GM19025 (cell line): ENCODE data around the gene PPIC.

Source experiments
- ATAC-seq: cut with Tn5 transposase; IDR thresholded peaks from one replicate; pipeline ENCODE4 v1.9.1; 2021; ENCODE audit warnings: mild to moderate bottlenecking, low read depth, moderate library complexity; ENCODE audit not compliant: unreplicated experiment

PPIC gene

DNA sequence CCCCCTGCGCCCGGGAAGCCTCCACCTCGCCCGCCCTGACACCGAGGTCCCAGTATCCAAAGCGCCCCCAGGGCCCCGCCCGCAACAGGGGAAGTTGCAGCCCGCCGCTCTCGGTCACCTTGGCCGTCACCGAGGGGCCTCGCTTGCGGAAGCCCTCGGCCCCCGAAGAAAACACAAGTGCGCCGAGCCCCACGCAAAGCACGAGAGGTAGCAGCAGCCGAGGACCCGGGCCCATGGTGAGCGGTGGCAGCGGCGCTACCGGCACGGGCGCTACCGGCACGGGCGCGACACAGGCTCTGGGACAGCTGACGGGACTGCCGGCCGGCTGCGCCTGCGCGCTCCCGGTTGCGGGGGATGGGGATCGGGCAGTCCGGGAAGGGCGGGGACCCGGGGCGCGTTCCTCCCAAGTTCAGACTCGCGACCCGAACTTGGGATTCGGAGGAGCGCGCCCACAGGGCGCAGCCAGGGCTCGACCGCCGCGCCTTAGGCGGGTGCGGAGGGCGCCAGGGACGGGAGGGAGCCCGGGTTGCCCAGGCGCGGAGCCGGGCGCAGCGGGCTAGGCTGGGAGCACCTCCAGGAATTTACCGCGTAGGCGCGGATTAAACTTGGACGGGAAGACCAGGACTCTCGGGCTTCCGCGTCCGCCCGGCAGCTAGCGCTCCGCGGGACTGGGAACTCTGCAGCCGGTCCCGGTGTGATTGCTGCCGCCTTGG, at the start of gene PPIC:
PPIC (minus strand) TSS at position 335 of the 713 bp plus-strand sequence; CDS start at position 235, 100 bp downstream.
- peak; percentile 66 for ATAC-seq

GRCh38 chr5:123085638-123086286, 49.2 kb upstream of the PPIC start:
- ATAC-seq = no peak

DNA sequence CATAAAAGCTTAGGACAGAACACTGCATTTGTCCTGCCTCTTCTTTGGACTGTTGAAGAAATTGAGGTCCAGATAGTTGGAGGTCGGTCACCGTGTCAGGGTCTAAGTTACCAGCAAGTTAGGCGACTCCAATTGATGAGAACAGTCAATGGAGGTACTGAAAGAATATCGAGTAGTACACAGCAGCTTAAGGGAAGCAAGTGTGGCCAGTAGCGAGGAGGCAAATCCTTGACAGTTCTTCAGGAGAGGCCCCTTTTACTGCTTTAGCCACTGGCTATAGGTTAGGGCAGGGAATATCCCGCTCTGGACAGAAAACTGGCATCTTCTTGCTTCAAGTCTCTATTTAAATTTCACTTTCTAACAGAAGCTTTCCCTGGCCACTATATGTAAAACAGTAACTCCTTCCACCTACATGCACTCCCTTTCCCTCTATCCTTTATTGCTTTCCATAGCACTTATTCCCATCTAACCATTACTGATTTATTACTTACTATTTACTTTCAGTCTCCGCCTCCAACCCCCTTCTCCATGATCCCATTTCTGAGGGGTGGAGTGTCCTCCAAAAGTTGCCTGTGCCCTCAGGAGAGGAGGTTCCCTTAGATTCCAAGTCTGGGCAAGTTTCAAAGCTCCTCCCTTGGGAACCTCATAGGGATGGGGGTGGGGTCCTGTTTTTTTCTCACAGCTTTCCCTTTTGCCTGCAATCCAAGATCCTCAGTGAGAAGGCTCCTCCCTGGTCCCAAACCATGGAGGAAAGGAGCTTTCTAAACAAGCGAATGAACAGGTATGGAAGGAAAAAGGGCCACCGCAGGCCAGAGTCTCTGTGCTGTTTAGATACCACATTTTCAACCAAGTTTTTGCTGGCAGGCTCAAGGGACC, 48.4 kb upstream of the PPIC start:
- no peak for ATAC-seq

- no peak for ATAC-seq
Observed at GRCh38 chr5:123083298-123083697, 46.8 kb upstream of the PPIC start.

- no peak for ATAC-seq
Observed at GRCh38 chr5:123080215-123080614, 43.7 kb upstream of the PPIC start.

GRCh38 chr5:123075521-123076163, 39.1 kb upstream of the PPIC start:
- ATAC-seq = no peak

DNA sequence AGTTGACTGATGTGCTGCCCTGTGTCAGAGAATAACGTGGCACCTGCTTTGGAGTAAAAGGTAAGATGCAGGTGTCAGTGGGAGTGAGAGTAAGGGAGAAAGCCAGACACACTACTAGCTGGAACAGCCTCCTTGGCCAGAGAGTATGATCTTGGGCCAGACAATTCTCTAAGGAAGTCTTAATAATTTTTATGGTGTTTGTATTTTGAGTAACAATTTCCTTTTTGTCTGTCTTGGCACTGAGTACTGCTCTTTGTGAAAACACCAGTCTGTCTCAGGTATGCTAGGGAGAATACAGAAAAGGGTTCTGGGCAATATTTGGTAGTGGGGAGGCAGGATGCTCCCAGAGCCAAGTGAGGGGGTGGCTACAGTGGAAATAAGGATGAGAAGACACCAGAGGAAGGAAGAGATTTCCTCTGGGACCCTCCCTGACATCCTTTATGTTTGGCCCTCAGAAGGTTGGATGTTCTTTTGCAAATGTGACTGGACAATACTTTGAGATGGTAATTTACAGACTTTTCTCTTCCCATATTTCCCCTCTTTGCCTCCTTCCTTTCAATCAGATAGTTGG, 31.9 kb upstream of the PPIC start:
- no peak for ATAC-seq

DNA sequence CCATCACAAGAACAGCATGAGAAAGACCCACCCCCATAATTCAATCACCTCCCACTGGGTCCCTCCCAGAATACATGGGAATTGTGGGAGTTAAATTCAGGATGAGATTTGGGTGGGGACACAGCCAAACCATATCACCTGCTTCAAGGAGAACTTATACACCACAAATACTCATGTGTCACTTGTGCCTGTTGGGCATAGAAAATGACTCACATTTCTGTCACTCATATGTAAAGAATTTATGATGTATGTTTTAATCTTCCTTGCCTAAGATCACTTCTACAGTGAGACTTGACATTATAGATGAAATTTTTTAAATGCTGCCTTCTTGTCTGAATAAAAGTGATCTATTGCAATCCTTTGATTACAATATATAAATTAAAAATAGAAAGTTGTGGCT, 29.5 kb upstream of the PPIC start:
- ATAC-seq = no peak

GRCh38 chr5:123059455-123059854, 22.9 kb upstream of the PPIC start:
- no peak for ATAC-seq

GRCh38 chr5:123051206-123051605, 14.7 kb upstream of the PPIC start:
- no peak for ATAC-seq

- ATAC-seq = no peak
Observed at GRCh38 chr5:123047706-123048105, 11.2 kb upstream of the PPIC start.

DNA sequence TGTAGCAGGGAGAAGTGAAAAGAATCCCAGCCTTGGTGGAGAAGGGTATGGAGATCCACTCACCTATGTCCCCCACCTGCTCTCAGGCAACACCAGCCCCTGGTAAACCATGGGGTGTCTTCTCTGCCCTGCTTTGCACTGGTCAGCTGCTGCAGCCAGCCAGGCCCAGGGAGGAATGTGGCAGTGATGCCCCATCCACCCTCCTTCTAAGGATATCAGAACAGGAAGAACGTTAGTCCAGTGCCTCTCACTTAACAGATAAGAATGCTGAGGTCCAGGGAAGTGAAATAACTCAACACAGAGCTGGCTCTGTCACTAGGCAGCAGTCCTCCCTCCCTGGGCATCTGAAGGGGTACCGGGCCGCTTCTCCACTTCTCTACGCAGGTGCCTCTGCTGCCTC, 9.7 kb upstream of the PPIC start:
- ATAC-seq = no peak

- ATAC-seq = no peak
Observed at GRCh38 chr5:123044926-123045617, 8.5 kb upstream of the PPIC start.

DNA sequence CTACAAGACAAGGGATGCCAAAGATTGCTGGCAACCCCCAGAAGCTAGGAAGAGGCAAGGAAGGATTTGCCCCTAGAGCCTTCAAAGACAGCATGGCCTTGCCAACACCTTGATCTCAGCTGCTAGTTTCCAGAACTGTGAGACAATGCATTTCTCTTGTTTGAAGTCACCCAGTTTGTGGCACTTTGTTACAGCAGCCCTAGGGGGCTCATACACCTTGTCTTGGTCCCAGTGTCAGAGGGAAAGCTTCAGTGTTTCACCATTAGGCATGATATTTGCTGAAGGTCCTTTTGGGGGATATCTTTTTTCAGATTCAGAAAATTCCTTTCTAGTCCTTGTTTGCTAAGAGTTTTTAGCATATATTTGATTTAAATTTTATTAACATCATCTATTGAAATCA, 3.1 kb upstream of the PPIC start:
- no peak for ATAC-seq

DNA sequence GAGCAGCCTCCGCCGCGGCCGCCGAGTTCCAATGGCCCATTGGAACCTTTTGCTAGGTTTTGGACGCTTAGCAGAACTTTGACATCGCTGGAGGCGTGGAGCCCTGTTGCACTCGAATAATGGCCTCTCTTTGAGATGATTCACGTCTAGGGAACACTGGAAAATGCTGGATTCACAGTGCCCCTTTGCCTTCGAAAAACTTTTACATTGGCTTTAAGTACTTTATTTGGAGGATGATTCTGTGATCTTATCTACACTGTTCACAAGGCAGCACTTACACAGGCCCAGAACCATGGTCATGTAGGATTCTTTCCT, 536 bp upstream of the PPIC start:
- ATAC-seq = no peak

GRCh38 chr5:123035918-123036390, 571 bp downstream of the PPIC start:
- peak; percentile 8 for ATAC-seq

- ATAC-seq = no peak
Observed at GRCh38 chr5:123035360-123035917, 1.1 kb downstream of the PPIC start.

DNA sequence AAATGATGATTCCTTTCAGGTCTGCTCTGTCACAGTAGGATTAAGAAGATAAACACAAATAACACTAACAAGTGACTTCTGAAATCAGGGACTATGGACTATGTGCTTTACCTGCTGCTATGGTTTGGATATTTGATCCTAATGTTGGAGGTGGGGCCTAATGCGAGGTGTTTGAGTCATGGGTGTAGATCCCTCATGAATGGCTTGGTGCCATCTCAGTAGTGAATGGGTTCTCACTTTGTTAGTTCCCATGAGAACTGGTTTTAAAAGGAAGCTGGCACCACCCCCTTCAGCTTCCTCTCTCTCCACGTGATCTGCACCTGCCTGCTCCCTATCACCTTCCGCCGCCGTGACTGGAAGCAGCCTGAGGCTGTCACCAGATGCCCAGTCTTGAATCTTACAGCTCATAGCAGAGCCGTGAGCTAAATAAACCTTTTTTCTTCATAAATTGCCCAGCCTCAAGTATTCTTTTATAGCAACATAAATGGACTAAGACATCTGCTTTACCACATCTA, 3.3 kb downstream of the PPIC start:
- no peak for ATAC-seq

DNA sequence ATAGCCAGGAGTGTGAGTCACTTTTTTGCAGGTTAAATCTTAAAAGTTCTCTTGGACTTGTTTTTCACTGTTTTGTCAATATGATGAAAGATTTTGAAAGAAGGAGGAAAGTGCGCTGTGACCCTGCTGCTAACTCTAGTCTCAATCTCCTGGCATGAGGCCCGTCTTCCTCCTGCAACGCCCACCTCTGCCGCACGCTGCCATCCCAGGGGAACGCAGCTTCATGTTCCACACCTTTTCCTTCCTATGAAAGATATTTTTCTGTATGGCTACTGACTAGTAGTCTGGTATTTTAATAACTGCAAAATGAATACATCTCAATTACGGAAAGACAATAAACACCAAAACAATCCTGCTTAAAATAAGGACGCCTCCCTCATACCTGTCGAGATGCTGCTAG, 8.3 kb downstream of the PPIC start:
- ATAC-seq = no peak
